ENCODE measurements around the gene ELMOD3. TPM values are rescaled to one million over a fixed set of nuclear protein-coding genes. Genes with fewer than 3 reads are reported as not detected.

The ELMOD3 gene
- total and polyA plus RNA-seq, 8 donors: 3.9 to 22.9 (median 8.0) TPM

DNA sequence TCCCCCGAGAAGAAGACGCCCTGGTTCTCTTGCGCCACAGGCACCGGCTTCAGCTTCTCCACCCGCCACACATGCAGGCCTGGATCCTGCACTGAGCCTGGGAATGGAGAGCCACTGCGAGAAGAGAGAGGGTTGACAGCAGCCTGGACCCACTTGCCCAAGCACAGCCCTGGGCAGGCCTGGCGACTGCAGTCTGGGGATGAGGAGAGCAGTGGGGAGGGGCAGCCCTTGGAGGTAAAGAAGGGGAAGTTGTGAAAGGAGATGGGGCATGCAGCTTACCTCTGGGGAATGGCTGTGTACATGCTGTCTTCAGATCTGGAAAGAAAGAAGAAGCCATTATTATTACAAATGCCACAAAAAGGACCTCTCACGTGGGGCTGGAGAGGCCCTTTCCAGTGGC lies 47.3 kb downstream of the ELMOD3 start:
- Histone ChIP-seq H3K4me1 (peaks cover 0 to 5% (median 5%) of the 10 kb centered on the region in 3 donors), H3K36me3 (no peaks in the 10 kb centered on the region), H3K9me3 (no peaks in the 10 kb centered on the region), H3K27me3 (no peaks in the 10 kb centered on the region), H3K27ac (no peak overlapping the region), H3K4me3 (no peak overlapping the region)
- DNase-seq (no peak), ATAC-seq (no peak), FAIRE-seq (no peak)
- intact Hi-C loops (cut with DNase I): no loop called here
- 94 to 96% methylated on average over 8 of the region's 8 CpGs for WGBS, 2 donors
- TF ChIP-seq, protein P1, sequence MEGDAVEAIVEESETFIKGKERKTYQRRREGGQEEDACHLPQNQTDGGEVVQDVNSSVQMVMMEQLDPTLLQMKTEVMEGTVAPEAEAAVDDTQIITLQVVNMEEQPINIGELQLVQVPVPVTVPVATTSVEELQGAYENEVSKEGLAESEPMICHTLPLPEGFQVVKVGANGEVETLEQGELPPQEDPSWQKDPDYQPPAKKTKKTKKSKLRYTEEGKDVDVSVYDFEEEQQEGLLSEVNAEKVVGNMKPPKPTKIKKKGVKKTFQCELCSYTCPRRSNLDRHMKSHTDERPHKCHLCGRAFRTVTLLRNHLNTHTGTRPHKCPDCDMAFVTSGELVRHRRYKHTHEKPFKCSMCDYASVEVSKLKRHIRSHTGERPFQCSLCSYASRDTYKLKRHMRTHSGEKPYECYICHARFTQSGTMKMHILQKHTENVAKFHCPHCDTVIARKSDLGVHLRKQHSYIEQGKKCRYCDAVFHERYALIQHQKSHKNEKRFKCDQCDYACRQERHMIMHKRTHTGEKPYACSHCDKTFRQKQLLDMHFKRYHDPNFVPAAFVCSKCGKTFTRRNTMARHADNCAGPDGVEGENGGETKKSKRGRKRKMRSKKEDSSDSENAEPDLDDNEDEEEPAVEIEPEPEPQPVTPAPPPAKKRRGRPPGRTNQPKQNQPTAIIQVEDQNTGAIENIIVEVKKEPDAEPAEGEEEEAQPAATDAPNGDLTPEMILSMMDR (IDR thresholded peaks at IDR 0.05): no peak

DNA sequence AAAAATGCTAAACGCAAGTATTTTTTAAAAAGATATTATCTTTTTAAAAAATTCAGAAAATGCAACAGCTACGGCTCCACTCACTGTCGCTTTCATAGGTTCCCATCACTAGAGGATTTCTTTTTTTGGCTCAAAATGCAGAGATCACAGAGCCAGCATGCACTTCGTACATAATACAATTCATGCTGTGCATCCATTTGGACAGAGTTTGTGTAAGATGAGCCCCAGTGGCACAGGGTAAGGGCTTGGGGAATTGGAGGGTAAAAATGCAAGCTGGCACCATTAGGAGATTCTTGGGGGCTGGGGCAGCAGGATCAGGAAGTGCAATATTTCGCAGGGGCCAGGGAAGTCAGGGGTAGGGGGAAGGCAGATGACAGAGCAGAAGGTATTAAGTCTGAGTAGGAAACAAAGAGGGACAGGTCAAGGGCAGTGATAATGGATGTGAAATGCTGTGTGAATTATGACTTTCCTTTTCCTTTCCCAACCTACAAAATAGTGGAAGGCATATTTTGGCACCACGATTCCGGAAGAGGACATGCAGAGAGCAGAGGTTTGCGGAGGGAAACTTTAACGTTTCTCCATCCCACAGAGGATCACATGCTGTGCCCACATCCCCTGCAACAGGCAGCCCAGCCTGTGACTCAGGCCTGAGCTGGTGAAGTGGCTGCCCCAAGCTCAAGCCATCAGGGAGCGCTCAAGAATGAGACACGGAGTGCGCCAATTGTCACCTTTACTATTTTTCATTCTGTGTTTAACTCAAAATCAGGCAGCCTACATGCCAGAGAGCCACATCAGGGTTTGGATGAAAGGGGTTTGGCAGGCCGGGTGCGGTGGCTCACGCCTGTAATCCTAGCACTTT lies 50.9 kb downstream of the ELMOD3 start:
- whole genome bisulfite sequencing, 2 donors: 85 to 87% methylated on average over 15 of the region's 15 CpGs
- intact Hi-C loops (cut with DNase I): no loop called here
- H3K4me1 ChIP-seq: no peaks in the 10 kb centered on the region
- H3K27ac ChIP-seq: peak overlapping the region in 2 of 4 donors; percentile 12 to 36
- no peaks in the 10 kb centered on the region for H3K36me3 ChIP-seq
- TF ChIP-seq, protein P1 (IDR thresholded peaks at IDR 0.05): no peak
- no peaks in the 10 kb centered on the region for H3K27me3 ChIP-seq
- peak in 1 of 6 donors; percentile 61 for DNase-seq
- no peaks in the 10 kb centered on the region for H3K9me3 ChIP-seq
- FAIRE-seq: no peak
- ATAC-seq: peak in 3 of 4 donors; percentile 31 to 73 (median 69)
- H3K4me3 ChIP-seq: no peak overlapping the region

DNA sequence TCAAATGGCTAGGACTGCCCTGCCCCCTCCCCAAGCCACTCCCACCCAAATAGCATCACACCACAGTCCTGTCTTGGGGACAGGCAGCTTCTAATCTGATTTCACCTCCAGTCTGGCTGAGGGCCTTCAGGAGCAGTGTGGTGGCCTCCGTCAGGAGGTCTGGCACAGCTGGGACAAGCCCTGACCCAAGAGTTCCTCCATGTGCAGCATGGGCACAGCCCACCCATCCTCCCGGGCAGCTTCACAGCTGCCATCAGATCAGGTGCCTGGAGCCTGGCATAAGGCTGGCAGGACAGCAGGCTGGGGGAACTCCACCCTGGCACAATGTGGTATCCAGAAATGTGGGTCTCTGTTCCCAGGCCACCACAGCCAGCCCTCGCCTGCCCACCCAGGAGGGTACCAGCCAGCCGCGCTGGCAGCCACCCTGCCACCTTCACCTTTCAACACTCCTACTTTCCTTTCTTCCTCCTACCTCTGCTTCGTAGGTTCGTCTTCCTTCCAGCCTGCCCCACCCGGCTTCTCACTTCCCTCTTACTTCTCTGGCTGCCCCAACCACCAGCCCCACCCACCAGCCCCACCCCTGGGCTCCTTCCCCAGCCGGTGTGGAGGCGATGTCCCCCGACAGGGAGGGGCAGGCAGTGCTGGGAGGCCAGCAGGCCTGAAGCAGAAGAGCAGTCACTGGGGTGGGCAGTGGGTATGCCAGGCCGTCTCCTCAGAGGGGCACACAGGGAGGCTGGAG lies 55.4 kb downstream of the ELMOD3 start, which contains the start of gene CAPG:
Gene CAPG (minus strand): TSS at position 522 of the 739 bp plus-strand sequence. CDS start 8,221 bp downstream, outside the sequence.
- DNase-seq (peak in 2 of 6 donors; percentile 54 to 73), ATAC-seq (peak in 3 of 4 donors; percentile 3 to 23 (median 6)), FAIRE-seq (no peak)
- Histone ChIP-seq H3K4me1 (no peaks in the 10 kb centered on the region), H3K4me3 (peak within 1 kb of the TSS in 1 of 4 donors; percentile 8), H3K27ac (peak within 1 kb of the TSS in 2 of 4 donors; percentile 18 to 28), H3K9me3 (no peaks in the 10 kb centered on the region), H3K27me3 (no peaks in the 10 kb centered on the region), H3K36me3 (no peaks in the 10 kb centered on the region)
- intact Hi-C loops (cut with DNase I): no loop called here
- TF ChIP-seq, protein P1 (IDR thresholded peaks at IDR 0.05): no peak
- 74 to 75% methylated on average over 12 of the region's 12 CpGs for WGBS, 2 donors

DNA sequence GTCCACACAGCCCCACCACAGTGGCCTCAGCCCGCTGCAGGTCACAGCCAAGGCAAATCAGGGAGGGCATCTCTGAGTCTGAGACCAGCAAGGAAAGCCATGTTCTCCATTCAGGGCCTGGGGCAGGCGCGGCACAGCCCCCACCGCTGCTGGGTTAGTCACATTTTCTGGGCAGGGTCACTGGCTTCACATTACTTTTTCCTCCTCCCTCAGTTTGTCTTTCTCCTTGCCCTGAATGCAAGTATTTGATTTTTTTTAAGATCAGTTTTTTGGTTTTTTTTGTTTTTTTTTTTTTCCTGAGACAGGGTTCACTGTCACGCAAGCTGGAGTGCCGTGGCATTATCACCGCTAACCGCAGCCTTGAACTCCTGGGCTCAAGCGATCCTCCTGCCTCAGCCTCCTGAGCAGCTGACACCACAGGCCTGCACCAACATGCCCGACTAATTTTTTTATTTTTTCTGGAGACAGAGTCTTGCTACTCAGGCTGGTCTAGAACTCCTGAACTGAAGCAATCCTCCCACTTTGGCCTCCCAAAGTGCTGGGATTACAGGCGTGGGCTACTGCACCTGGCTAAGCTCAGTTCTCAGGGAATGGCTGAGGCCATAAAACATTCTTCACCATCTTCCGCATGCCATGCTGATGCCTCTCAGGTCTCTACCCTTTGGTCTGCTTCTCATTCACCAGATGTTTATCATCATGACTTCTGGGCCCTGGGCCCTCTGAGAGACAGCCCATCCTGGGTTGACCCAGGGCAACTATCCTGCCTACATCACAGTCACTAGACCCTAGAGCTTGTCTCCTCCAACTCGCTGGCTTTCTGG lies 56.2 kb downstream of the ELMOD3 start:
- Histone ChIP-seq H3K4me1 (no peaks in the 10 kb centered on the region), H3K9me3 (no peaks in the 10 kb centered on the region), H3K27me3 (no peaks in the 10 kb centered on the region), H3K27ac (peak overlapping the region in 1 of 4 donors; percentile 28), H3K36me3 (no peaks in the 10 kb centered on the region), H3K4me3 (no peak overlapping the region)
- ATAC-seq: no peak
- TF ChIP-seq, protein P1 (IDR thresholded peaks at IDR 0.05): no peak
- 89 to 94% methylated on average over 13 of the region's 13 CpGs for WGBS, 2 donors
- intact Hi-C loops (cut with DNase I): no loop called here
- DNase-seq: peak in 1 of 6 donors; percentile 14
- FAIRE-seq: no peak

Data from pancreas (tissue), 10 donors.